GM19043 (cell line): ENCODE data around the gene ZNF837.

Experiments
- ATAC-seq: cut with Tn5 transposase; IDR thresholded peaks from one replicate; pipeline ENCODE4 v1.9.1; 2021; ENCODE audit warnings: low read depth; ENCODE audit not compliant: unreplicated experiment

ZNF837 gene

GRCh38 chr19:58326501-58326913, 54.3 kb downstream of the ZNF837 start:
- no peak for ATAC-seq

- no peak for ATAC-seq
Observed at GRCh38 chr19:58325311-58326022, 55.4 kb downstream of the ZNF837 start.

GRCh38 chr19:58319241-58319640, 61.6 kb downstream of the ZNF837 start:
- ATAC-seq: no peak

GRCh38 chr19:58318297-58318696, 62.5 kb downstream of the ZNF837 start:
- no peak for ATAC-seq
